Prostate gland (tissue), 2 donors: ENCODE results near the gene N4BP2L1. TPM values are rescaled to one million over a fixed set of nuclear protein-coding genes. Genes with fewer than 3 reads are reported as not detected.
A peak's percentile ranks its signal among the peaks of the same experiment; 100 is the strongest.

Experiments used
- DNase-seq: peaks from one replicate; pipeline ENCODE4 v3.0.0-alpha.2; 2019; ENCODE audit warnings: low spot score
- H3K27ac ChIP-seq, 2 donors: fragments of 200-600 bp; sonication (generic); 2 replicates each; pipeline ENCODE4 v1.5.1; 2017 to 2019
- H3K27me3 ChIP-seq: fragments of 200-600 bp; sonication (generic); replicated peaks from 2 replicates; pipeline ENCODE4 v1.5.1; 2019; ENCODE audit not compliant: insufficient read depth
- H3K36me3 ChIP-seq, 2 donors: fragments of 200-600 bp; sonication (generic); 1 replicate in 1 of 2; 2 replicates in 1 of 2; pipeline versions ENCODE4 v1.5.1 to v1.8.1; 2017 to 2019
- H3K4me1 ChIP-seq: fragments of 200-600 bp; sonication (generic); replicated peaks from 2 replicates; pipeline ENCODE4 v1.5.1; 2019
- H3K4me3 ChIP-seq, 2 donors: fragments of 200-600 bp; sonication (generic); 2 replicates each; pipeline ENCODE4 v1.5.1; 2017 to 2019
- H3K9me3 ChIP-seq: fragments of 200-600 bp; sonication (generic); 2 replicates; pipeline ENCODE4 v1.5.1; 2017
- POLR2A ChIP-seq: fragments of 450-650 bp; IDR thresholded peaks from one replicate; pipeline ENCODE4 v1.6.1; 2016; ENCODE audit warnings: antibody characterized with exemption, mild to moderate bottlenecking
- POLR2AphosphoS5 ChIP-seq: sonication (generic); formaldehyde crosslinking; IDR thresholded peaks from one replicate; pipeline ENCODE4 v1.6.1; 2017; ENCODE audit warnings: antibody characterized with exemption
- WGBS: methylation state at CpG from one replicate; pipeline ENCODE4 v1.1.5; 2018; 5-methylcytosine and 5-hydroxymethylcytosine counted together
- intact Hi-C: fragments of 100-400 bp; cut with DNase I; formaldehyde crosslinking; loops from one replicate; pipeline ENCODE4 v1.14.2; 2022
- total RNA-seq, 2 donors: library from RNA; depleted of rRNA; stranded (reverse); fragments of >200 nt; gene quantifications; one replicate each; pipeline ENCODE4 v1.1.0, GENCODE V29; 2016
- TF ChIP-seq, protein P1 (sequence below), 4 experiments: fragments of 200-600 bp in 2 of 4; fragments of 450-650 bp in 2 of 4; sonication (generic) in 2 of 4; IDR thresholded peaks; 1 replicate in 3 of 4; 2 replicates in 1 of 4; pipeline ENCODE4 v1.5.1; 2016 to 2019; ENCODE audit warnings: antibody characterized with exemption in 4 of 4, mild to moderate bottlenecking in 2 of 4, moderate library complexity in 2 of 4

N4BP2L1 gene
- 10 to 100 TPM; 20.9 to 22.7 TPM for total RNA-seq

DNA sequence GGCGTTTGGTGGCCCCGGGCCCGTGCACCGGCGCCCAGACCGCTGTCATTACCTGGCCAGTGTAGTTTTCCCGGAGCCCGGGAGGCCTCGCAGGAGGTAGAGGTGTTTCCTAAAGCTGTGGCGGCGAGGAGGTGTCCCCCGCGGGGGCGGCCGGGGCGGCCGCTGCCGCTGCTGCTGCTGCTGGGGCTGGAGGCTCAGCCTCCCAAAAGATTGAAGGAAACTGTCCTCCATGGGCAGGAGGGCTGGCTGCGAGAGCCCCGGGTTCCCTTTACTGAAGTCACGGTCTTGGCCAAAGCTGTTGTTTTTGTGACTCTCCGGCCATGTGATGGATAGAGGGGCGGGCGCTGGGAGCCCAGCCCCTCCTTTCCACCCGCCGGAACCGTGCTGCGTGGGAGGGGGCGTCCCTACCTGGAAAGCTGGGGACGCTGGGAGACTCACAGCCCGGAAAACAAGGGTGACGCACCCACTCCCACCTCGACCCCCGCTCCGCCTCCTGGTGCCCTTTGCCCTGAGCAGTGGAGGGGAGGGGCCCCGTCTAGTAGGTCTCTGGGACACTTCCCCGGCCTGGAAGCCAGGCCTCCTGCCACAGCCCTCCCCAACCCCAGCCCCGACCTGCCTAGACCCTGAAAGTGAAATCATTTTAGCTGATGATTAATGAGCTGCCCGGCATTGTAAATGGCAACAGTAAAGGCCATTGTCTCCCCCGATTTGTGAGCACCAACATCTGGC, at the start of gene N4BP2L1:
Gene N4BP2L1 (minus strand): TSS at position 279 of the 729 bp plus-strand sequence. CDS start 48 bp downstream, at position 231.
- Histone ChIP-seq H3K27ac (peak within 1 kb of the TSS; percentile 89 to 92), H3K9me3 (no peaks in the 10 kb centered on the region), H3K27me3 (no peaks in the 10 kb centered on the region), H3K4me3 (peak within 1 kb of the TSS; percentile 69 to 85), H3K36me3 (no peaks in the 10 kb centered on the region), H3K4me1 (no peaks in the 10 kb centered on the region)
- TF ChIP-seq, protein P1, sequence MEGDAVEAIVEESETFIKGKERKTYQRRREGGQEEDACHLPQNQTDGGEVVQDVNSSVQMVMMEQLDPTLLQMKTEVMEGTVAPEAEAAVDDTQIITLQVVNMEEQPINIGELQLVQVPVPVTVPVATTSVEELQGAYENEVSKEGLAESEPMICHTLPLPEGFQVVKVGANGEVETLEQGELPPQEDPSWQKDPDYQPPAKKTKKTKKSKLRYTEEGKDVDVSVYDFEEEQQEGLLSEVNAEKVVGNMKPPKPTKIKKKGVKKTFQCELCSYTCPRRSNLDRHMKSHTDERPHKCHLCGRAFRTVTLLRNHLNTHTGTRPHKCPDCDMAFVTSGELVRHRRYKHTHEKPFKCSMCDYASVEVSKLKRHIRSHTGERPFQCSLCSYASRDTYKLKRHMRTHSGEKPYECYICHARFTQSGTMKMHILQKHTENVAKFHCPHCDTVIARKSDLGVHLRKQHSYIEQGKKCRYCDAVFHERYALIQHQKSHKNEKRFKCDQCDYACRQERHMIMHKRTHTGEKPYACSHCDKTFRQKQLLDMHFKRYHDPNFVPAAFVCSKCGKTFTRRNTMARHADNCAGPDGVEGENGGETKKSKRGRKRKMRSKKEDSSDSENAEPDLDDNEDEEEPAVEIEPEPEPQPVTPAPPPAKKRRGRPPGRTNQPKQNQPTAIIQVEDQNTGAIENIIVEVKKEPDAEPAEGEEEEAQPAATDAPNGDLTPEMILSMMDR (IDR thresholded peaks at IDR 0.05), result no peak
- TF ChIP-seq POLR2A (peak; percentile 97), POLR2AphosphoS5 (peak; percentile 95)
- peak; percentile 80 for DNase-seq
- WGBS, result under 1% methylated on average over 40 of the region's 40 CpGs
- intact Hi-C loops, result loop anchor here (2.0 kb wide), 1 partner anchor 111 kb away; the partner anchor contains the start of gene N4BP2L2

- no peak for DNase-seq
- H3K36me3 ChIP-seq, result no peaks in the 10 kb centered on the region
- 86% methylated on average over 5 of the region's 5 CpGs for WGBS
- H3K4me3 ChIP-seq, result no peak overlapping the region
- intact Hi-C loops, result no loop called here
- TF ChIP-seq POLR2A, result no peak
- TF ChIP-seq, protein P1 (IDR thresholded peaks at IDR 0.05), result no peak
- no peak for TF ChIP-seq POLR2AphosphoS5
- no peaks in the 10 kb centered on the region for H3K4me1 ChIP-seq
- no peak overlapping the region for H3K27ac ChIP-seq
- no peaks in the 10 kb centered on the region for H3K27me3 ChIP-seq
- H3K9me3 ChIP-seq, result no peaks in the 10 kb centered on the region
These were observed 49.0 kb upstream of the N4BP2L1 start for GRCh38 chr13:32476892-32477291.

GRCh38 chr13:32476021-32476731, 48.2 kb upstream of the N4BP2L1 start:
- H3K4me3 ChIP-seq, result no peak overlapping the region
- no peaks in the 10 kb centered on the region for H3K9me3 ChIP-seq
- H3K27ac ChIP-seq, result no peak overlapping the region
- TF ChIP-seq POLR2A (no peak), POLR2AphosphoS5 (peak; percentile 35)
- H3K36me3 ChIP-seq, result no peaks in the 10 kb centered on the region
- H3K4me1 ChIP-seq, result no peaks in the 10 kb centered on the region
- no peaks in the 10 kb centered on the region for H3K27me3 ChIP-seq
- intact Hi-C loops, result no loop called here
- 51% methylated on average over 2 of the region's 2 CpGs for WGBS
- DNase-seq, result no peak

DNA sequence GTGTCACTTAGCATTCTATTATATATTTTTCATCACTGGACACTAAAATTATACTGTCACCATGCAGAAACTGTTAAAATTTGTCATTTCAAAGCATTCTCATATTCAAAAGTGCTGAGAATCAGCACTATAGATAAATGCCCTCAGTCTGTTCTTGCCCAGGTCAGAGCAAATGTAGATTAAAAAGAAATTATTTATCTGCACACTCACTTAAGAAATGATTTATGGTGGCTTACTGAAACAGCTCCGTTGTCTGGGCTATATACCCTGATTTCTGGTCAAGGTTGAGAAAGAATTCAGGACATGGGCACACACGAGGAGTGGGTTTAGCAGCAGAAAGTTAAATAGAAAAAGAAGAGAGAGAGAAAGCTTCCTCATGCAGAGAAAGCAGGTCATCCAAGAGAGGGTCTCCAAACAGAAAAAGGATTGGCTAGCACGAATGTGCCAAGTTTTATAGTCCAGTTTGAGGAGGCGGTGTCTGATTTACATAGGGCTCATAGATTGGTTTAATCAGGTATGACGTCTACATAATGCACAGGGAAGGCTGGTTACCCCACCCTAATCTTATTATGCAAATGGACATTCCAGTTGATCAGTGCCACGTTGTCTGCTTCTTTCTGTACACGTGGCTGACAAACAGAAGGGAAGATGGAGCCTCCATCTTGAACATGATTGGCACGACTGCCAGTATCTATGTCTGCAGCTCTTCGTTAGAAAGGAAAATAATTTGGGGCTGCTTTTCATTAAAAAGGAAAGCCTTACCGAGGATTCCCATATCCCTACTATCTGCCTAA, 47.3 kb upstream of the N4BP2L1 start:
- Histone ChIP-seq H3K27ac (no peak overlapping the region), H3K36me3 (no peaks in the 10 kb centered on the region), H3K4me1 (no peaks in the 10 kb centered on the region), H3K4me3 (no peak overlapping the region), H3K27me3 (no peaks in the 10 kb centered on the region), H3K9me3 (no peaks in the 10 kb centered on the region)
- TF ChIP-seq POLR2A (no peak), POLR2AphosphoS5 (no peak)
- TF ChIP-seq, protein P1 (IDR thresholded peaks at IDR 0.05), result no peak
- WGBS, result 74% methylated on average over 10 of the region's 10 CpGs
- no peak for DNase-seq
- intact Hi-C loops, result no loop called here

GRCh38 chr13:32473650-32474049, 45.7 kb upstream of the N4BP2L1 start:
- no peak overlapping the region for H3K27ac ChIP-seq
- intact Hi-C loops, result no loop called here
- no peaks in the 10 kb centered on the region for H3K9me3 ChIP-seq
- H3K4me1 ChIP-seq, result no peaks in the 10 kb centered on the region
- WGBS, result 94% methylated on average over 1 of the region's 1 CpG
- TF ChIP-seq POLR2AphosphoS5, result no peak
- no peak for TF ChIP-seq POLR2A
- TF ChIP-seq, protein P1 (IDR thresholded peaks at IDR 0.05), result no peak
- no peaks in the 10 kb centered on the region for H3K27me3 ChIP-seq
- H3K36me3 ChIP-seq, result no peaks in the 10 kb centered on the region
- H3K4me3 ChIP-seq, result no peak overlapping the region
- no peak for DNase-seq
